NCI-H748 treated with DMSO at 0.1 percent for 48 hours (cell line): Measurements from ENCODE around the gene RELB.

ENCODE experiments used
- DNase-seq: peaks from one replicate; lab custom pipeline; 2025; lab: John Stamatoyannopoulos, UW

RELB gene

GRCh38 chr19:45079911-45080370, 78.7 kb downstream of the RELB start:
- DNase-seq = no peak

DNA sequence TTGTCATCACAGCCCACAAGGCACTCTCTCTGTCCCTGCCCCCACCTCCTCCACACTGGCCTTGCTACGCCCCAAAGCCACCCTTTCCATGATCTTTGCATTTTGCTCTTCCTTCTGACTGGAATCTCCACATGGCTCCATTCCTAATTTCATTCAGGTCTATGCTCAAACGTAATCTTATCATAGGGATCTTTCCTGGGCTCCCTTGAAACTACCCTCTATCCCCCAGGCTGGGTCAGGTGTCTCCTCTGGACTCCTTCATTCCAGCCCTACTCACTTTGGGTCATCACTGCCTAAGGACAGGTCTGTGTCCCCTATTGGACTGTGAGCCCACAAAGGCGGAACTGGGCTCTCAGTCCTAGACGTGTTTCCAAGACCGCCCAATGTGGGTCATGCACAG, 80.9 kb downstream of the RELB start:
- no peak for DNase-seq

DNA sequence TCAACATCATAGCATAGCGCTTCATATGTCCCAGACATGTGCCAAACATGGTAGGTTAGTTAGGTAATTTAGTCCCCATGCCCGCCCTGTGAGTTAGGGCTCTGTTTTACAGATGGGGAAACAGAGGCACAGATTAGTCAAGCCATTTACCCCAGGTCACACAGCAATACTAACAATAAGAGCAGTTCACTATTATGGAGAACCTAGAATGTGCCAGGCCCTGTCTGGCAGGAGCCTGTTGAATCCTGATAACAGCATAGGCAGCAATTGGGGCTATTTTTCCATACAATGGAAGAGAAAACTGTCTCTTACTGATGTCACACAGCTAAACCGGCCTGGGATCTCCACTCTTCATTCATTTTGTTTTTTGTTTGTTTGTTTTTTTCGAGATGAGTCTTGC, 85.2 kb downstream of the RELB start:
- DNase-seq = no peak

DNA sequence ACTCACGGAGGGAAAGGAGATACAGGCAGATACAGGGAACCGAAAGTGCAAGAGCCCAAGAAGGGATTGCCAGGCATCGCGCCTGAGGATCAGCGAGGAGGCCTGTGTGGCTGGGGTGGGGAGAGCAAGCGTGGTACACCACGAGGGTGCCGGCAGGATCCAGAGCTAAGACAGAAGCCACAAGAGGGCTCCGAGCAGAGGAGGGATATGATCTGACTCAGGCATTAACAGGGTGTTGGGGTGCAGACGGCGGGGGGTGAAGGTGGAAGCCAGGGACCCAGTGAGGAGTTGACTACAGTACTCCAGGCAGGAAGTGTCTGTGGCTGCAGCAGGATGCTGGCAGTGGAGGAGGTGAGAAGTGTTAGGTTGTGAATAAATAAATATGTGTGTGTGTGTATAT, 86.3 kb downstream of the RELB start:
- no peak for DNase-seq
